Rectal smooth muscle tissue (tissue), 1 donor: Measurements from ENCODE around the gene HLA-DRA.
"Not testable (repeated sequence)": the region's sequence is repeated elsewhere in the genome, so short reads cannot be mapped to it uniquely, and the experiment has no call there.

ENCODE experiments used
- H3K27ac ChIP-seq: one replicate; pipeline ENCODE4 v1.7.0; 2013; ENCODE audit warnings: low read depth, low read length, inconsistent platforms
- H3K27me3 ChIP-seq: one replicate; pipeline ENCODE4 v1.7.0; 2013; ENCODE audit warnings: low read length; ENCODE audit not compliant: control insufficient read depth, insufficient read depth
- H3K36me3 ChIP-seq: one replicate; pipeline ENCODE4 v1.7.0; 2013; ENCODE audit warnings: low read length; ENCODE audit not compliant: control insufficient read depth, insufficient read depth
- H3K4me1 ChIP-seq: one replicate; pipeline ENCODE4 v1.7.0; 2013; ENCODE audit warnings: low read length; ENCODE audit not compliant: control insufficient read depth, insufficient read depth
- H3K4me3 ChIP-seq: one replicate; pipeline ENCODE4 v1.7.0; 2013; ENCODE audit warnings: low read length
- H3K9ac ChIP-seq: one replicate; pipeline ENCODE4 v1.7.0; 2013; ENCODE audit warnings: low read length

Gene HLA-DRA

GRCh38 chr6:32461493-32461892 is 21.8 kb downstream of the HLA-DRA start:
- H3K4me1 ChIP-seq: no peaks in the 10 kb centered on the region
- no peaks in the 10 kb centered on the region for H3K36me3 ChIP-seq
- peaks cover 3% of the 10 kb centered on the region for H3K27me3 ChIP-seq
- no peak overlapping the region for H3K9ac ChIP-seq
- no peak overlapping the region for H3K4me3 ChIP-seq
- no peak overlapping the region for H3K27ac ChIP-seq

- H3K9ac ChIP-seq: no peak overlapping the region
- H3K27me3 ChIP-seq: peaks cover 3% of the 10 kb centered on the region
- no peak overlapping the region for H3K4me3 ChIP-seq
- H3K4me1 ChIP-seq: no peaks in the 10 kb centered on the region
- no peak overlapping the region for H3K27ac ChIP-seq
- no peaks in the 10 kb centered on the region for H3K36me3 ChIP-seq
These were observed 22.9 kb downstream of the HLA-DRA start for GRCh38 chr6:32462609-32463008.

GRCh38 chr6:32467743-32468503 is 28.2 kb downstream of the HLA-DRA start:
- not testable (repeated sequence) for H3K4me1 ChIP-seq, H3K4me3 ChIP-seq, H3K36me3 ChIP-seq, H3K27me3 ChIP-seq, H3K27ac ChIP-seq, H3K9ac ChIP-seq

GRCh38 chr6:32472781-32473375 is 33.2 kb downstream of the HLA-DRA start:
- H3K9ac ChIP-seq: no peak overlapping the region
- H3K36me3 ChIP-seq: no peaks in the 10 kb centered on the region
- no peaks in the 10 kb centered on the region for H3K27me3 ChIP-seq
- H3K27ac ChIP-seq: no peak overlapping the region
- no peaks in the 10 kb centered on the region for H3K4me1 ChIP-seq
- H3K4me3 ChIP-seq: no peak overlapping the region

GRCh38 chr6:32473376-32474348 is 34.0 kb downstream of the HLA-DRA start:
- H3K27me3 ChIP-seq, H3K4me1 ChIP-seq, H3K9ac ChIP-seq, H3K36me3 ChIP-seq, H3K27ac ChIP-seq, H3K4me3 ChIP-seq: not testable (repeated sequence)

- Histone ChIP-seq H3K27ac (no peak overlapping the region), H3K4me3 (no peak overlapping the region), H3K36me3 (no peaks in the 10 kb centered on the region), H3K27me3 (no peaks in the 10 kb centered on the region), H3K9ac (no peak overlapping the region), H3K4me1 (no peaks in the 10 kb centered on the region)
These were observed 35.9 kb downstream of the HLA-DRA start for GRCh38 chr6:32475392-32476206.

GRCh38 chr6:32483968-32484613 is 44.4 kb downstream of the HLA-DRA start:
- no peak overlapping the region for H3K9ac ChIP-seq

GRCh38 chr6:32484614-32484998 is 44.9 kb downstream of the HLA-DRA start:
- H3K36me3 ChIP-seq: no peaks in the 10 kb centered on the region
- H3K9ac ChIP-seq: no peak overlapping the region
- H3K27ac ChIP-seq: no peak overlapping the region
- no peaks in the 10 kb centered on the region for H3K4me1 ChIP-seq
- no peak overlapping the region for H3K4me3 ChIP-seq
- no peaks in the 10 kb centered on the region for H3K27me3 ChIP-seq

More at GRCh38 chr6:32483968-32484613, 44.4 kb downstream of the HLA-DRA start:
- Histone ChIP-seq H3K4me3 (no peak overlapping the region), H3K4me1 (no peaks in the 10 kb centered on the region), H3K36me3 (no peaks in the 10 kb centered on the region), H3K27ac (no peak overlapping the region), H3K27me3 (no peaks in the 10 kb centered on the region)

- H3K27ac ChIP-seq: no peak overlapping the region
- no peaks in the 10 kb centered on the region for H3K36me3 ChIP-seq
These were observed 48.4 kb downstream of the HLA-DRA start for GRCh38 chr6:32488083-32488482.

GRCh38 chr6:32491700-32492099 is 52.0 kb downstream of the HLA-DRA start:
- H3K36me3 ChIP-seq: no peaks in the 10 kb centered on the region
- H3K27me3 ChIP-seq: no peaks in the 10 kb centered on the region
- H3K4me1 ChIP-seq: no peaks in the 10 kb centered on the region
- H3K9ac ChIP-seq: no peak overlapping the region
- H3K4me3 ChIP-seq: no peak overlapping the region
- H3K27ac ChIP-seq: no peak overlapping the region

More at GRCh38 chr6:32488083-32488482, 48.4 kb downstream of the HLA-DRA start:
- H3K9ac ChIP-seq: no peak overlapping the region
- H3K4me1 ChIP-seq: no peaks in the 10 kb centered on the region
- H3K4me3 ChIP-seq: no peak overlapping the region
- no peaks in the 10 kb centered on the region for H3K27me3 ChIP-seq

GRCh38 chr6:32492351-32492750 is 52.7 kb downstream of the HLA-DRA start:
- Histone ChIP-seq H3K4me1 (no peaks in the 10 kb centered on the region), H3K27ac (no peak overlapping the region), H3K4me3 (no peak overlapping the region), H3K27me3 (no peaks in the 10 kb centered on the region), H3K36me3 (no peaks in the 10 kb centered on the region), H3K9ac (no peak overlapping the region)
